Thyroid gland (tissue), 4 donors: Measurements from ENCODE around the gene SCGB3A1. TPM values are rescaled to one million over a fixed set of nuclear protein-coding genes. Genes with fewer than 3 reads are reported as not detected.

Source experiments
- DNase-seq, 2 donors: peaks; one replicate each; pipeline ENCODE4 v3.0.0-alpha.2; 2019
- H3K27ac ChIP-seq, 3 donors: fragments of 200-600 bp; sonication (generic); 1 replicate in 2 of 3; 2 replicates in 1 of 3; pipeline ENCODE4 v1.5.1; 2016 to 2019; ENCODE audit warnings: mild to moderate bottlenecking in 1 of 3, moderate library complexity in 1 of 3
- H3K27me3 ChIP-seq: fragments of 200-600 bp; sonication (generic); one replicate; pipeline ENCODE4 v1.5.1; 2019
- H3K36me3 ChIP-seq, 2 donors: fragments of 200-600 bp; sonication (generic); one replicate each; pipeline ENCODE4 v1.5.1; 2016 to 2019
- H3K4me1 ChIP-seq, 2 donors: fragments of 200-600 bp; sonication (generic); one replicate each; pipeline ENCODE4 v1.5.1; 2017 to 2019
- H3K4me3 ChIP-seq, 3 donors: fragments of 200-600 bp; sonication (generic); replicated peaks in 1 of 3; 1 replicate in 2 of 3; 2 replicates in 1 of 3; pipeline ENCODE4 v1.5.1; 2016; ENCODE audit warnings: mild to moderate bottlenecking in 1 of 3
- H3K9me3 ChIP-seq: fragments of 200-600 bp; sonication (generic); one replicate; pipeline ENCODE4 v1.5.1; 2017
- POLR2A ChIP-seq, 2 donors: fragments of 450-650 bp; IDR thresholded peaks; one replicate each; pipeline ENCODE4 v1.6.1; 2017; ENCODE audit warnings: antibody characterized with exemption in 2 of 2, mild to moderate bottlenecking in 2 of 2, moderate library complexity in 1 of 2
- WGBS, 2 donors: methylation state at CpG; one replicate each; pipeline ENCODE4 v1.1.5; 2017; 5-methylcytosine and 5-hydroxymethylcytosine counted together
- intact Hi-C: fragments of 100-400 bp; cut with DNase I; formaldehyde crosslinking; loops from one replicate; pipeline ENCODE4 v1.15.1; 2023
- total RNA-seq, 4 donors: library from RNA; depleted of rRNA; stranded (reverse); fragments of >200 nt; gene quantifications; one replicate each; pipeline ENCODE4 v1.2.3, GENCODE V29; 2016
- TF ChIP-seq, protein P1 (sequence below), 6 experiments: fragments of 200-600 bp in 3 of 6; fragments of 450-650 bp in 3 of 6; sonication (generic) in 3 of 6; IDR thresholded peaks; one replicate each; pipeline ENCODE4 v1.5.1; 2016 to 2019; ENCODE audit warnings: antibody characterized with exemption in 6 of 6, mild to moderate bottlenecking in 2 of 6, inconsistent platforms in 1 of 6, moderate library complexity in 1 of 6

Gene SCGB3A1
- total RNA-seq, 4 donors from 2014 or later = 1.0 to 8.1 (median 3.5) TPM; not detected in 1

DNA sequence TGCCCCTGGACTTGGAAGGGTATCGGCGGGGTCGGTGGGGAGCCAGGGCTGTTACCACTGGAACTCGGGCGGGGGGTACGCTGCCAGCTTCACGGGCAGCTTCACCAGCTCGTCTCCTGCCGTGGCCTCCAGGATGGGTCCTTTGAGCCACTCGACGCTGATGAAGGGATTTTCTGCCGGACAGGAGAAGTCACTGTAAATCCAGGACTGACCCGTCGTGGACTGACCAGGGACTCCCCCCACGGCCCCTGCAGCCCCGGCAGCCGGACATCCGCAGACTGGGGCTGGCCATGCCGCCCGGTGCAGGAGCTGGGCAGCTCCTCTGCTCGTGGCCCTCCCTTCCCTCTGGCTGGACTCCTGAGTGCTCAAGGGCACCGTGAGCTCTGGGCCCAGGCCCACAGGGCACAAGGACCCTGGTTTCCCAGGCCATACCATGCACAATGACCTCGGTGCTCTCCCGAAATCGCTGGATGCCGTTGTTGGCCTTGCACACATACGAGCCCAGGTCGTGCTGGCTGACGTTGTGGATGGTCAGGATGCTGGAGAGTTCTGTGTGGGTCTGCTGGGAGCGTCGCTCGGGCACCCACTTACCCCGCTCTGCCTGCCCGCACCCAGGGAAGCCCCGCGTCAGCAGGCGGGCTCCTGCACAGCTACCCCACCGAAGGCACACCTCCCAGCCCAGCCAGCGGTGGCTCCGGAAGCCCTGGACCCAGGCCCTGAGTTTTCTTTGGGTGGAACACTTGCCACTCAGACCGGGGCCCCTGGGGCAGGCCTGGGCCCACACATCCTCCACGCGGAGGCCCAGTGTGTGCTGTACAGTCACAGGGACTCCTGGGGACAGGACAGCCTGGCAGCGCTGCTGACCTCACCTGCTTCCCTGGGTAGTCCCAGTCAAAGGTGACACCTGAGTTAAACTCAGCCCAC is 37.8 kb upstream of the SCGB3A1 start:
- Histone ChIP-seq H3K4me3 (no peak overlapping the region), H3K27me3 (no peaks in the 10 kb centered on the region), H3K9me3 (no peaks in the 10 kb centered on the region), H3K36me3 (no peaks in the 10 kb centered on the region), H3K27ac (no peak overlapping the region), H3K4me1 (no peaks in the 10 kb centered on the region)
- intact Hi-C loops = no loop called here
- 80 to 81% methylated on average over 19 to 28 of the region's 44 CpGs for WGBS, 2 donors
- TF ChIP-seq POLR2A (IDR thresholded peaks at IDR 0.05) = no peak
- TF ChIP-seq, protein P1, sequence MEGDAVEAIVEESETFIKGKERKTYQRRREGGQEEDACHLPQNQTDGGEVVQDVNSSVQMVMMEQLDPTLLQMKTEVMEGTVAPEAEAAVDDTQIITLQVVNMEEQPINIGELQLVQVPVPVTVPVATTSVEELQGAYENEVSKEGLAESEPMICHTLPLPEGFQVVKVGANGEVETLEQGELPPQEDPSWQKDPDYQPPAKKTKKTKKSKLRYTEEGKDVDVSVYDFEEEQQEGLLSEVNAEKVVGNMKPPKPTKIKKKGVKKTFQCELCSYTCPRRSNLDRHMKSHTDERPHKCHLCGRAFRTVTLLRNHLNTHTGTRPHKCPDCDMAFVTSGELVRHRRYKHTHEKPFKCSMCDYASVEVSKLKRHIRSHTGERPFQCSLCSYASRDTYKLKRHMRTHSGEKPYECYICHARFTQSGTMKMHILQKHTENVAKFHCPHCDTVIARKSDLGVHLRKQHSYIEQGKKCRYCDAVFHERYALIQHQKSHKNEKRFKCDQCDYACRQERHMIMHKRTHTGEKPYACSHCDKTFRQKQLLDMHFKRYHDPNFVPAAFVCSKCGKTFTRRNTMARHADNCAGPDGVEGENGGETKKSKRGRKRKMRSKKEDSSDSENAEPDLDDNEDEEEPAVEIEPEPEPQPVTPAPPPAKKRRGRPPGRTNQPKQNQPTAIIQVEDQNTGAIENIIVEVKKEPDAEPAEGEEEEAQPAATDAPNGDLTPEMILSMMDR (IDR thresholded peaks at IDR 0.05) = no peak
- no peak for DNase-seq

DNA sequence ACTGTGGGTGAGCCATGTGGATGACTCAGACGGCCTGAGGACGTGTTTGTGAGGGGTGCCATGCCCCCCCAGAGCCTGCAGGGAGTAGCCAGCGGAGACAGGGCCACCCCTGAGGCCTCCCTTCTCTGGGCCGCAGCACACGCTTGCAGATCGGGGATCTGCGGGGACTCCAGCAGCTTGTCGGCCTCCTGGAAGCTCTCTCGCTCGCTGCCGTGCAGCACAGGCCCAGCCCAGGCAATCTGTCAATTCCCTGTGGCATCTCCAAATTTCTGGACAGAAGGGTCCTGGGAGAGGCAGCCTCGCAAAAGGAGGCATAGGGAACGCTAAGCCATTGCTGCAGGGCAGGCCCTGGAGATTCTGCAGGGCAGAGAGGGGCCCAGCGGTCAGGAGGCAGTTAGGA is 36.9 kb upstream of the SCGB3A1 start:
- DNase-seq = no peak
- Histone ChIP-seq H3K4me1 (no peaks in the 10 kb centered on the region), H3K27me3 (no peaks in the 10 kb centered on the region), H3K9me3 (no peaks in the 10 kb centered on the region), H3K27ac (no peak overlapping the region), H3K4me3 (no peak overlapping the region), H3K36me3 (no peaks in the 10 kb centered on the region)
- no peak for TF ChIP-seq POLR2A (IDR thresholded peaks at IDR 0.05)
- TF ChIP-seq, protein P1 (IDR thresholded peaks at IDR 0.05) = no peak
- 84 to 87% methylated on average over 7 to 11 of the region's 14 CpGs for WGBS, 2 donors
- intact Hi-C loops = no loop called here

DNA sequence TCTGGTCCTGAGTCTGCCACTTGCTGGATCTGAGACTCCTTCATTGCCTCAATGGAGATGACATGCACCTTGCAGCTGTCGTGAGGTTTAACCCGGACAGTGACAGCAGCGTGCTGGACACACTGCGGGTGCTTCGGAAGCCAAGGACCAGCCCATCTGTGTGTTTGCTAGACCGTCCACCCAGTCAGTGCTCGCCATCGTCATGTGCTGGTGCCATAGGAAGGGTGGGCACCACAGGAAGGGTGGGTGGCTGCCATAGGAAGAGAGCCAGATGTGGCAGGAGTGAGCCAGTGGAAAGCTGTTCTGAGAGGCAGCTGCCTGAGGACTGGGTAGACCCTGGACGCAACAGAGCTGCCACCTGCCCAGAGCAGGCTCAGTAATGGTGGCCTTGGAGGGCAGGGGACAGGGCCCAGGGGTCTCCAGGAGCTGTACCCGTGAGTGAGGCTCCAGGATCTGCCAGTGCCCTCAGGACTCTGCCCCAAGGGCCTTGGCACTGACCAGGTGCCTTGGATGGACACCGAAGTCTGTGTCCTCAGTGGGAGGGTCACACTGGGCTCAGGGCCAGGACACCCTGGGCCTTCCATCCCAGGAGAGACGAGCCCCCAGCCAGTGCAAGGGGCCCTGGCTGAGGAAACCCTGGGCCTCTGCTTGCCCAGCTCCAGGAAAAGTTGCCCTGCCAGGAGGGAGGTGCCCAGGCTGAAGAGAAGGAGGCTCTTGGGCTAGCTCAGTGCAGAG is 36.3 kb upstream of the SCGB3A1 start:
- intact Hi-C loops = no loop called here

DNA sequence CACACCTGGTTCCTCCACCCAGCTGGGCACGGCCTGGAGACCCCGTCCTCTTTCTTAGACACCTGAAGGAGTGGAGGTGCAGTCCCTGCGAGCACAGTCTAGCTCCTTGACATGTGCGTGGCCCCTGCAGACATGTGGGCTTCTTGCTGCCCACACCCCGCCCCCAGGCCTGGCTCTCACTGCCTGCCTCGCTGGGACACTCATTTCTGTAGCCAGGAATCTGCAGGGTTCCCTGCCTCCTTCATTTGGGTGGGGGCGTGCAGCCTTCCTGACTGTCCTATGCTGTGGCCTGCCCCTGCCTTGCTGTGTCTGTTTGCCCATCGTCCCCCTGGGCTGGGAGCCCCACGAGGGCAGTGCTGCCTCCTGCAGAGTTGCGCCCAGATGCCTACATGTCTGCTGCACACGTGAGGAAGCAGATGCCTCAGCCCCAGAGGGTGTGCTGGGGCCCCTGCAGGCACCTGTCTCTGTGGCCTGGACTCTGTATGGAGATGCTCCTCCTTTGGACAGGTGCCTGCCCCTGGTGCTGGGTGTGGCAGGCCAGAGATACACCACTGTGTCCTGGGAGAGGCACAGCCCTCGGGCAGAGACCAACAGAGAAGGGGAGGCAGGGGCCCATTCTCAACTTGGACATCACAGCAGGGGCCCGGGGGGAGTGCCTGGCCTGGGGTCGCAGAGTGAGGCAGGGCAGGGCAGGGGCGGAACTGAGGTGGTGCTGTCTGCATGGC is 35.5 kb upstream of the SCGB3A1 start:
- H3K27ac ChIP-seq = no peak overlapping the region
- whole genome bisulfite sequencing, 2 donors = 80 to 87% methylated on average over 9 of the region's 15 CpGs

More for the DNA sequence above, 36.3 kb upstream of the SCGB3A1 start:
- no peak overlapping the region for H3K4me3 ChIP-seq
- no peaks in the 10 kb centered on the region for H3K9me3 ChIP-seq
- no peak for TF ChIP-seq POLR2A (IDR thresholded peaks at IDR 0.05)
- TF ChIP-seq, protein P1 (IDR thresholded peaks at IDR 0.05) = no peak
- WGBS, 2 donors = 75 to 95% methylated on average over 5 to 8 of the region's 12 CpGs
- no peak for DNase-seq
- no peaks in the 10 kb centered on the region for H3K36me3 ChIP-seq
- H3K27ac ChIP-seq = no peak overlapping the region
- H3K27me3 ChIP-seq = no peaks in the 10 kb centered on the region
- H3K4me1 ChIP-seq = no peaks in the 10 kb centered on the region

More for the DNA sequence above, 35.5 kb upstream of the SCGB3A1 start:
- no peak for DNase-seq
- Histone ChIP-seq H3K9me3 (no peaks in the 10 kb centered on the region), H3K36me3 (no peaks in the 10 kb centered on the region), H3K4me1 (no peaks in the 10 kb centered on the region), H3K27me3 (no peaks in the 10 kb centered on the region), H3K4me3 (no peak overlapping the region)
- intact Hi-C loops = no loop called here
- TF ChIP-seq, protein P1 (IDR thresholded peaks at IDR 0.05) = no peak
- no peak for TF ChIP-seq POLR2A (IDR thresholded peaks at IDR 0.05)
